ENCODE data around the gene MRM1.
"Not testable (repeated sequence)": the region's sequence is repeated elsewhere in the genome, so short reads cannot be mapped to it uniquely, and the experiment has no call there.

MRM1 gene

DNA sequence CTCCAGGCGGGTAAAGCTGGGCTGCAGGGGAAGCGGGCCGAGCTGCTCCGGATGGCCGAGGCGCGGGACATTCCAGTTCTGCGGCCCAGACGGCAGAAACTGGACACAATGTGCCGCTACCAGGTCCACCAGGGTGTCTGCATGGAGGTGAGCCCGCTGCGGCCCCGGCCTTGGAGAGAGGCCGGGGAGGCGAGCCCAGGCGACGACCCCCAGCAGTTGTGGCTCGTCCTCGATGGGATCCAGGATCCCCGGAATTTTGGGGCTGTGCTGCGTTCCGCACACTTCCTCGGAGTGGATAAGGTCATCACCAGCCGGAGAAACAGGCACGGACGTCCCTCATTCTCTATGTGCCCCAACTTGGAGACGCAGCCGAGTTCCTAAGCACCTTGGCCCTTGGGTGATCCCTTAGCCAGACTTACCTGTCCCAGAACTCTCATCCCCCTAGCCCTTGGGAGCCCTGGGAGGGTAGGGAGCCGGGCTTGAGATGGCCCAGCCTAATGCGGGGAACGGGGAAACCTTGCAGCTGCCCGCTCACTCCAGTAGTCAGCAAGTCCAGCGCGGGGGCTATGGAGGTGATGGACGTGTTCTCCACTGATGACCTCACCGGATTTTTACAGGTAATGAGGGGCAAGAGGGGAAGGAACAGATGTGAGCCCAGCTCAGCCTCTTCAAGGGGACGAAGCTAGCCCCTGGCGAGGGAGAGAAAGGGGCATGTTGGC is 806 bp downstream of the MRM1 start:
- DNase-seq = no peak

DNA sequence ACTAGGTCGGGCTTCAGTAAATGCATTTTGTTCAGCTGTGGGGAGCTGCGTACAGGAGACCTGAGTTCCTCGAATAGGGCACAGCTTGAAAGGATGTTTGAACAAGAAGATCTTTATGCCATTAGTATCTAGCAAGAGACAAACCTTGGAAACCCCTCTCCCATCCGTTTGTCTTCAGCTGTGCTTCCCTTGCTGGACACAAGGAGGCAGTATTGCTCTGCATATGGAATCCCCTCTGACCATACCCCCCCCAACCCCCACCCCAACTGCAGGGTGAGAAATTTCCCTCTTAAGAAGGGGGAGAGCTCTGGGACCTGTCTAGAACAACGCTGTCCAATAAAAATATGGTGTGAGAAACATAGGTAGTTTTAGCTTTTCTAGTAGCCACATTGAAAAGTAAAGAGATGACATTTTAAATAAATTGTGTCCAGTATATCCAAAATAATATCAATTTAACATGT is 1.6 kb downstream of the MRM1 start:
- peak; percentile 62 for DNase-seq

GRCh38 chr17:36605028-36605427 is 3.6 kb downstream of the MRM1 start:
- not testable (repeated sequence) for DNase-seq

- no peak for DNase-seq
Observed at GRCh38 chr17:36608280-36608679, 6.9 kb downstream of the MRM1 start.

- DNase-seq = peak; percentile 15
Observed at GRCh38 chr17:36608794-36609497, 7.6 kb downstream of the MRM1 start.

DNA sequence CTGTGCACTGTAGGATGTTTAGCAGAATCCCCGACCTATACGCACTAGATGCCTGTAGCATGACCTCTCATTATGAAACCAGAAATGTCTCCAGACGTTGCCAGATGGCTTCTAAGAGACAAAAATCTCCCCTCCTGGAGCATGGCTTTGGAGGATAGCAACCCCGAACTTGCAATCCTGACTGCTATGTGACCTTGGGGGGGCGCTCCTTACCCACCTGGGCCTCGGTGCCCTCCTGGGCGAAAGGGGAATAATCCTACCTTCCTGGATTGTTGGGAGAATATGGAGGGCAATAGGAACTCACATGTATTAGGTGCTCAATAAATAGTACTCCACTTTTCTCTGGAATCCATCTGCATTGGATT is 8.1 kb downstream of the MRM1 start:
- DNase-seq = no peak

DNA sequence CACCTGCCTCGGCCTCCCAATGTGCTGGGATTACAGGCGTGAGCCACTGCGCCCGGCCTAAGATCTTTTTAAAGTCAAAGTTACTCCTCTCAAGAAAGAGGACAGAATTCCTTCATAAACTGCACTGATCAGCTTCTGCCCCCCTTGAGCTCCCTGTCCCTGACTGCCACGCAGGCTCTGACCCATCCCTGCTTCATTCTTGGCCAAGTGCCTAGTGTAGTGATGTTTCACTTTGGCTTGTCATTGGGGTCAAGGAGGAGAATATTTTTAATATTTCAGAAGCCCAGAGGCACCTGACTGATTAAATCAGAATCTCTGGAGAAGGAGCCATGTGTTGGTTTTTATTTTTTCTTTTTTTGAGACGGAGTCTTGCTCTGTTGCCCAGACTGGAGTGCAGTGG is 9.1 kb downstream of the MRM1 start:
- no peak for DNase-seq

- DNase-seq = no peak
Observed at GRCh38 chr17:36611345-36612072, 10.1 kb downstream of the MRM1 start.

- DNase-seq = no peak
Observed at GRCh38 chr17:36612323-36612722, 10.9 kb downstream of the MRM1 start.

DNA sequence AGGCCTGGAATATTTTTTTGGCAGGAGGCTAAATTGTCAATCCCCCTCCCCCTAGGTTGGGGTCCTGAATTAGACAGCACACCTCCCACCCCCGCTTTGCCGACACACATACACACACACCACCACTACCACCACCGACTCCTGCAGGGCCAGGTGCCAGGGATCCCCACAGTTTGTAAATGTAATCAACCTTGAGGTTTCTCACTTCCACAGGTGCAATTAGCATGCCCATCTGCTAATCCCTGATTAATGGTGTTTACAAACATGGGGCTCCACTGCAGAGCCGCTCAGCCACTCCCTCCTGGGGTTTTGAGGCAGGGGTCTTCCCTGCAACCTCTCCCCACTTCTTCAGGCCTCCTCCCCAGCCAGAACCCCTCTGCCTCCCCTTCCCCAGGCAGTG is 11.8 kb downstream of the MRM1 start:
- no peak for DNase-seq

DNA sequence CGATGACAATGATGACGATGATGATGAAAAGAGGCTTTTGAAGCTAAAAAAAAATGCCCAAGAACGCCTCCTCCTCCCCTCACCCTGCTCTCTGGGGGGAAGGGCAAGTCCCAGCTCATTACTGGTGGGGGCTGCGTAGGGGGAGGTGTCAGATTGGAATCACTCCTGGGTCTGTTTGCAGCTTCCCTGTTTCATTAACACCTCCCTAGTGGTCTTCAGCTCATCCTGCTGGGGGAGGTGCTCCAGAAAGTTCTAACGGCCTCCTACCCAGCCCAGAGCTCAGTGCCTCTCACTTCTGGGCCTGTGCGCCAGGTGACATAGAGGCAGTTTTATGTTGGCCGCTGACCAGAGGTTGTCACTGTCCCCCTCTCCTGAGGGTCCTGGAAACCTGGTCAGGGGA is 12.7 kb downstream of the MRM1 start:
- no peak for DNase-seq

DNA sequence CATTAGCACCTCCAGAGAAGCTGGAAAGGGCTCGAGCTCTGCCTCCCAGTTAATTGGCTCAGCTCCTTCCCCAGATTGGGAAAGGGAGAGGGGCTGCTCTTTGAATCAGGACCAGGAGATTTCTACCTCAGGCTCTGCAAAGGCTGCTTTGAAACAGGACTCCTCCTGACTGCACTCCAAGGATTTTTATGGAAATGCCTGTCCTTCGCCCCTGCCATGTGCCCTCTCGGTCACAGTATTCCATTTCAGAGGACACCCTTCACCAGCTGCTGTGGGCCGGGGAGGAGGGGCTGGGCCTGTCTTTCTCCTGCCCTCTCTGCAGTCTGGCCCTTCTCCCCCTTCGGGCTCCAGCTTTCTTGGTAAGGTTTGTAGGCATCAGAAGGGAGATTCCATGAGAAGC is 13.6 kb downstream of the MRM1 start:
- DNase-seq = no peak

GRCh38 chr17:36616061-36617029 is 15.0 kb downstream of the MRM1 start:
- no peak for DNase-seq

- no peak for DNase-seq
Observed at GRCh38 chr17:36617773-36618172, 16.4 kb downstream of the MRM1 start.

- DNase-seq = no peak
Observed at GRCh38 chr17:36623281-36623680, 21.9 kb downstream of the MRM1 start.

- no peak for DNase-seq
Observed at GRCh38 chr17:36625188-36625587, 23.8 kb downstream of the MRM1 start.

DNA sequence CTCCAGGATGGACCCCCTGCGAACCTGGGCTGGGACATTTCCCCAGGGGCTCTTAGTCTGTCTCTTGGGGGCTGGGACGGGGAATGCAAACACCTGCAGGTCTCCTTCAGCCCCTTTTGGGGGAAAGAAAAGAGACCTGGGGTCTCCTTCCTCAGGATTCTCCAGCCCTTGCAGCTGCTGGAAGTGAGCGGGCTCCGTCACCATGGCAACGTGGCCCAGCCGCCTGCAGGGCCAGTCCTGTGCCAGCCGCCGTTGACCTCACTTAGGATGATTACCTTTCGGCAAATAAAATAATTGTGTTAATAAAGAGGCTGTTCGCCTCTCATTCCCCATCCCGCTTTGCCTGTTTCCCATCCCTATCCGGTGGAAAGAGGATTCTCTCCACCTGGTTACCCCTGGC is 25.7 kb downstream of the MRM1 start:
- no peak for DNase-seq

GRCh38 chr17:36628576-36628975 is 27.2 kb downstream of the MRM1 start:
- no peak for DNase-seq

DNA sequence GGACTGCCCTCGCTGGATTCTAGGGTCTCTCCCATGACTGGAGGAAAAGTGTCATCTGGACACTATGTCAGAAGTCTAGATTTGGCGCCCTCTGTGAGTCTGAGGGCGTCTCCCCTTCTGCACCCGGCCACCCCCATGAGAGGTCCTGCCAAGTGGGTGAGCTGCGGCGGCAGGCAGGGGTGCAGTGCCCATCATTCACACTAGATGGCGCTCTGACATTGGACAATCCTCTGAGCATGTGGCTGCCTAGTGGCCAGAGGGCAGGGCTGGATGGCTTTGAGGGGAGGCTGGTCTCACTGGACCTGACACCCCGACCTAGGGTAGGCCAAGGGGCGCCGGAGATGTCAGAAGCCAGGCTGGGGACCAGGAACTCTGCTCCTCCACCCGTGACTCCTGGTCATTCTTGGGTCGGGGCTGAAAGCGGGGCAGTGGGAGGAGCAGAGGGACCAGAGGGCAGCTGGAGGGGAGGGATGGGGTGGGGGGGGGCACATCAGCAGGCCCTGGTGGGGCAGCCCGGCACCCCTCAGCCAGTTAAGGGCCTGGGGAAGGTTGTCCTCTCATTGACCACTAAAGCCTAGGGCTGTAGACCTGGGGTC is 28.0 kb downstream of the MRM1 start:
- peak; percentile 67 for DNase-seq

DNA sequence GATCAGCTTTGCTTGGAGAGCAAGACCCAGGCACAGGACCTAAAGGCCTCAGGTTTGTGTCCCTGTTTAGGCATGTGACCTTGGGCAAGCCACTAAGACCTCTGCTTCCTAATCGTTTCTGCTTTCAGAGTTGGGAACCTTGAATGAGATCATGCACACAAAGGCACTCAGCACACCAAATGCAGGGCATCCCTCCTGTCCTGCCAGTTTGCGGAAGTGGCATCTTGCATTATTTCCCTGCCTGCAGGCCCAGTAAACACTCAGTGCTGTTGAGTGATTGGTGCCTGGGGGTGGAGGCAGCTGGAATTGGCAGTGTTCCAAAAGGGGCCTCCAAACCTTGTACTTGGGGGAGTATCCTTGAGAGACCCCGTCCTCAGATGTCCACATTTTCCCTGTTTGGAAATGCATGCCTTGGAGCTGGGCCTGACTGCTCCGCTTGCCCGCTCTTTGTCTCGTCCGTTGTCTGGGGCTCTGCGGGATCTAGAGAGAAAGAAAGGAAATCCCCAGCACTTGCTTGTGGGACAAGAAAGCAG is 28.7 kb downstream of the MRM1 start:
- no peak for DNase-seq

DNA sequence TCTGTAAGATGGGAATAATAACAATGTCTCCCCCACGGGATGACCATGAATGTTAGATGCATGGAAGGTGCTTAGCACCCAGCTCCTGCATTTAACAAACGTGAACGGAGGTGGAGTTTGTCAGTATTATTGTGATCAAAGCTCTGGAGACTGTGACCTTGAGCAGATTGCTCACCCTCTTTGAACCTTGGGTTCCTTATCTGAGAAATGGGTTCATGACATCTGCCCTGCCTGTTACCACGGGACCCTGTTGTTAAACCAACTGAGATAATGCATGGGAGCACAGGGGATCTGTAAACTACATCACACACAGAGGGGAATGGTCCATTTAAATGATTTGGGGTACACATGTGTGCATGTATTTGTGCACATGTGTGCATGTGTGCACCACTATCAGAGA is 29.6 kb downstream of the MRM1 start:
- DNase-seq = no peak
